ENCODE results near the gene THRB.

THRB gene

GRCh38 chr3:24361623-24362022, 133.0 kb downstream of the THRB start:
- no peaks in the 10 kb centered on the region for H3K27me3 ChIP-seq
- H4K20me1 ChIP-seq = no peaks in the 10 kb centered on the region
- no peak overlapping the region for H3K4me3 ChIP-seq
- H3K4me2 ChIP-seq = no peak overlapping the region
- no peaks in the 10 kb centered on the region for H3K4me1 ChIP-seq
- H3K9ac ChIP-seq = no peak overlapping the region
- TF ChIP-seq Cebpa-rat (IDR thresholded peaks at IDR 0.05) = no peak
- H3K9me3 ChIP-seq = no peaks in the 10 kb centered on the region
- no peak overlapping the region for H3K27ac ChIP-seq
- H3K36me3 ChIP-seq = no peaks in the 10 kb centered on the region

GRCh38 chr3:24360957-24361356, 133.7 kb downstream of the THRB start:
- H3K27me3 ChIP-seq = no peaks in the 10 kb centered on the region
- no peak for TF ChIP-seq Cebpa-rat (IDR thresholded peaks at IDR 0.05)
- H3K4me3 ChIP-seq = no peak overlapping the region
- no peaks in the 10 kb centered on the region for H3K36me3 ChIP-seq
- H3K9me3 ChIP-seq = no peaks in the 10 kb centered on the region
- H3K9ac ChIP-seq = no peak overlapping the region
- no peaks in the 10 kb centered on the region for H4K20me1 ChIP-seq
- no peaks in the 10 kb centered on the region for H3K4me1 ChIP-seq
- no peak overlapping the region for H3K4me2 ChIP-seq
- no peak overlapping the region for H3K27ac ChIP-seq

DNA sequence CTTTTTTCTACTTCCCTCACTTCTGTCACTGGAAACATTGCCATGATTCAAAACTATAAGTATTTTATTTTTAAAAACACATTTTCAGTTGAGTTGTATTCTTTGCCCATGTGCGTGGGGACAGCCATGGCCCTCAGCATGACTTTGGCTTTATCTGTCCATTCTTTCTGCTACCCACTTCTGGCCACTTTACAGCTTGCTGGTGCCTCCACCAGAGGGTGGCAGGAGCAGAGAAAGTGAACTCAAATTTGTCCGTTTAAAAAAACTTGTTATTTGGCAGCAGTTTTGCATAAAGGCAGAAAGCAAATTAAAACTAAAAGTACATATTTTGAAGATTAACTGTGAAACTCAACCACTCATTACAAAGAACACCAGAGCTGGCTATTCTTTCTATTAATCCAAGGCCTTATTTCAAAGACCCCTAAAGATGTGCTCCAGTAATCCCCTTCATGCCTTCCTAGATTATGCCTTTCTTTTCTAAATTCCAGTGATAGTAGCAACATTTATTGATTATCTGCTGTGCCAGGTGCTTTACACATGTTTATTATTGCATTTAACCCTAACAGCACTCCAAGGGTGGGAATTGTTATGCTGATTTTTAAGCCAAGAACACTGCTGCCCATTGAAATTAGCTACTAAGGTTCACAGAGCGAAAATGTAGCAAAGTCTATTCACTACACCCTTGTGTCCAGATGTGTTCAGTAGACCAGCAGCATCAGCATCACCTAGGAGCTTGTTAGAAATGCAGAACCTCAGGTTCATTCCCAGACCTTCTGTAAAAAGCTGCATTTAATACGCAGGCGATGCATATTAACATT, 134.8 kb downstream of the THRB start:
- Histone ChIP-seq H3K27ac (no peak overlapping the region), H3K9me3 (no peaks in the 10 kb centered on the region), H3K9ac (no peak overlapping the region), H3K36me3 (no peaks in the 10 kb centered on the region), H3K4me3 (no peak overlapping the region), H3K4me1 (no peaks in the 10 kb centered on the region), H4K20me1 (no peaks in the 10 kb centered on the region), H3K27me3 (no peaks in the 10 kb centered on the region), H3K4me2 (no peak overlapping the region)
- no peak for TF ChIP-seq Cebpa-rat (IDR thresholded peaks at IDR 0.05)

DNA sequence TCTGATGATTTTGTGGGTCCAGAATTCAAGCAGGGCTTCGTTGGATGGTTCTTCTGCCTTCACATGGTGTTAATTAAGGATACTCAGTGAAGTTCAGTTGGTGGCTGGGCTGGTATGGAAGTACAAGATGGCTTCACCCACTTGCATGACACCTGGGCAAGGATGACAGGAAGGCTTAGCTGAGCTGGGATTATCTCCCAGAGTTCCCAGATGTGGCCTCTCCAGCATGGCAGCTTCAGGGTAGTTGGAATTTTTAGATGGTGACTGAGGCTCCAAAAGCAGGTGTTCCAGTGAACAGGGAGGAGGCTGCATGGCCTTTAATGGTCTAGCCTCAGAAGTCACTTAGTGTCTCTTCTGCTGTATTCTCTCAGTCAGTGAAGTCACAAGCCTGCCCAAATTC, 135.5 kb downstream of the THRB start:
- Histone ChIP-seq H3K9me3 (no peaks in the 10 kb centered on the region), H4K20me1 (no peaks in the 10 kb centered on the region), H3K9ac (no peak overlapping the region), H3K4me2 (no peak overlapping the region), H3K36me3 (no peaks in the 10 kb centered on the region), H3K4me3 (no peak overlapping the region), H3K27ac (no peak overlapping the region), H3K4me1 (no peaks in the 10 kb centered on the region), H3K27me3 (no peaks in the 10 kb centered on the region)
- no peak for TF ChIP-seq Cebpa-rat (IDR thresholded peaks at IDR 0.05)

GRCh38 chr3:24357635-24358034, 137.0 kb downstream of the THRB start:
- no peak overlapping the region for H3K4me2 ChIP-seq
- no peaks in the 10 kb centered on the region for H3K4me1 ChIP-seq
- no peak overlapping the region for H3K9ac ChIP-seq
- H3K27me3 ChIP-seq = no peaks in the 10 kb centered on the region
- TF ChIP-seq Cebpa-rat (IDR thresholded peaks at IDR 0.05) = no peak
- H4K20me1 ChIP-seq = no peaks in the 10 kb centered on the region
- no peaks in the 10 kb centered on the region for H3K9me3 ChIP-seq
- H3K27ac ChIP-seq = no peak overlapping the region
- H3K4me3 ChIP-seq = no peak overlapping the region
- H3K36me3 ChIP-seq = no peaks in the 10 kb centered on the region

GRCh38 chr3:24355806-24356205, 138.8 kb downstream of the THRB start:
- no peak overlapping the region for H3K4me2 ChIP-seq
- H3K27me3 ChIP-seq = no peaks in the 10 kb centered on the region
- H4K20me1 ChIP-seq = no peaks in the 10 kb centered on the region
- no peak for TF ChIP-seq Cebpa-rat (IDR thresholded peaks at IDR 0.05)
- no peak overlapping the region for H3K4me3 ChIP-seq
- no peak overlapping the region for H3K27ac ChIP-seq
- H3K4me1 ChIP-seq = no peaks in the 10 kb centered on the region
- H3K36me3 ChIP-seq = no peaks in the 10 kb centered on the region
- H3K9ac ChIP-seq = no peak overlapping the region
- H3K9me3 ChIP-seq = no peaks in the 10 kb centered on the region

- Histone ChIP-seq H3K36me3 (no peaks in the 10 kb centered on the region), H3K9ac (no peak overlapping the region), H3K4me1 (no peaks in the 10 kb centered on the region), H3K27ac (no peak overlapping the region), H3K4me2 (no peak overlapping the region), H3K4me3 (no peak overlapping the region), H4K20me1 (no peaks in the 10 kb centered on the region), H3K9me3 (no peaks in the 10 kb centered on the region), H3K27me3 (no peaks in the 10 kb centered on the region)
- TF ChIP-seq Cebpa-rat (IDR thresholded peaks at IDR 0.05) = no peak
Measured at GRCh38 chr3:24354230-24354629, 140.4 kb downstream of the THRB start.

GRCh38 chr3:24352893-24353553, 141.6 kb downstream of the THRB start:
- no peaks in the 10 kb centered on the region for H3K27me3 ChIP-seq
- H3K27ac ChIP-seq = no peak overlapping the region
- no peaks in the 10 kb centered on the region for H3K9me3 ChIP-seq
- H3K4me1 ChIP-seq = no peaks in the 10 kb centered on the region
- H3K9ac ChIP-seq = no peak overlapping the region
- H3K4me3 ChIP-seq = no peak overlapping the region
- no peak for TF ChIP-seq Cebpa-rat (IDR thresholded peaks at IDR 0.05)
- H4K20me1 ChIP-seq = no peaks in the 10 kb centered on the region
- H3K4me2 ChIP-seq = no peak overlapping the region
- no peaks in the 10 kb centered on the region for H3K36me3 ChIP-seq

- H4K20me1 ChIP-seq = no peaks in the 10 kb centered on the region
- H3K27me3 ChIP-seq = no peaks in the 10 kb centered on the region
- H3K36me3 ChIP-seq = no peaks in the 10 kb centered on the region
- no peak for TF ChIP-seq Cebpa-rat (IDR thresholded peaks at IDR 0.05)
- no peaks in the 10 kb centered on the region for H3K9me3 ChIP-seq
- H3K4me1 ChIP-seq = no peaks in the 10 kb centered on the region
- H3K27ac ChIP-seq = no peak overlapping the region
- no peak overlapping the region for H3K4me3 ChIP-seq
- H3K4me2 ChIP-seq = no peak overlapping the region
- no peak overlapping the region for H3K9ac ChIP-seq
Measured at GRCh38 chr3:24351779-24352469, 142.7 kb downstream of the THRB start.
